Fibroblast of the aortic adventitia (primary cell): ENCODE data around the gene KNSTRN. TPM values are rescaled to one million over a fixed set of nuclear protein-coding genes. Genes with fewer than 3 reads are reported as not detected.
A peak's percentile ranks its signal among the peaks of the same experiment; 100 is the strongest.

ENCODE experiments used
- DNase-seq: peaks from one replicate; pipeline ENCODE4 v3.0.0-alpha.2; 2010; ENCODE audit warnings: low read depth
- H3K4me3 ChIP-seq: 2 replicates; pipeline ENCODE4 v1.5.1; 2011; ENCODE audit warnings: low read depth, mild to moderate bottlenecking, control low read depth, low read length, moderate library complexity
- total RNA-seq: library from RNA; depleted of rRNA; stranded (reverse); fragments of >200 nt; gene quantifications from 2 replicates; pipeline ENCODE4 v1.2.3, GENCODE V29; 2012; ENCODE audit warnings: low replicate concordance
- TF ChIP-seq, protein P1 (sequence below): IDR thresholded peaks from 2 replicates; pipeline ENCODE4 v1.5.1; 2011; ENCODE audit warnings: mild to moderate bottlenecking, low read length, control low read depth, inconsistent platforms; ENCODE audit not compliant: insufficient read depth

KNSTRN gene
- 24.5 and 44.1 TPM in 2 replicates for total RNA-seq

GRCh38 chr15:40382580-40383456 is at the start of gene KNSTRN:
Gene KNSTRN, plus strand, starts transcription at chr15:40382721. Its CDS starts 115 bp downstream, at chr15:40382836.
- peak; percentile 94 for DNase-seq
- H3K4me3 ChIP-seq: peak within 1 kb of the TSS; percentile 89
- TF ChIP-seq, protein P1, sequence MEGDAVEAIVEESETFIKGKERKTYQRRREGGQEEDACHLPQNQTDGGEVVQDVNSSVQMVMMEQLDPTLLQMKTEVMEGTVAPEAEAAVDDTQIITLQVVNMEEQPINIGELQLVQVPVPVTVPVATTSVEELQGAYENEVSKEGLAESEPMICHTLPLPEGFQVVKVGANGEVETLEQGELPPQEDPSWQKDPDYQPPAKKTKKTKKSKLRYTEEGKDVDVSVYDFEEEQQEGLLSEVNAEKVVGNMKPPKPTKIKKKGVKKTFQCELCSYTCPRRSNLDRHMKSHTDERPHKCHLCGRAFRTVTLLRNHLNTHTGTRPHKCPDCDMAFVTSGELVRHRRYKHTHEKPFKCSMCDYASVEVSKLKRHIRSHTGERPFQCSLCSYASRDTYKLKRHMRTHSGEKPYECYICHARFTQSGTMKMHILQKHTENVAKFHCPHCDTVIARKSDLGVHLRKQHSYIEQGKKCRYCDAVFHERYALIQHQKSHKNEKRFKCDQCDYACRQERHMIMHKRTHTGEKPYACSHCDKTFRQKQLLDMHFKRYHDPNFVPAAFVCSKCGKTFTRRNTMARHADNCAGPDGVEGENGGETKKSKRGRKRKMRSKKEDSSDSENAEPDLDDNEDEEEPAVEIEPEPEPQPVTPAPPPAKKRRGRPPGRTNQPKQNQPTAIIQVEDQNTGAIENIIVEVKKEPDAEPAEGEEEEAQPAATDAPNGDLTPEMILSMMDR: no peak

- no peak overlapping the region for H3K4me3 ChIP-seq
- TF ChIP-seq, protein P1: no peak
- peak; percentile 64 for DNase-seq
Observed at GRCh38 chr15:40333922-40334492, 48.5 kb upstream of the KNSTRN start.

- DNase-seq: no peak
- TF ChIP-seq, protein P1: no peak
- no peak overlapping the region for H3K4me3 ChIP-seq
Observed at GRCh38 chr15:40334541-40334940, 48.0 kb upstream of the KNSTRN start.

GRCh38 chr15:40334941-40335795 is 47.4 kb upstream of the KNSTRN start:
- no peak for DNase-seq
- TF ChIP-seq, protein P1: no peak

GRCh38 chr15:40335938-40336743 is 46.4 kb upstream of the KNSTRN start:
- no peak overlapping the region for H3K4me3 ChIP-seq
- DNase-seq: no peak
- TF ChIP-seq, protein P1: no peak

More at GRCh38 chr15:40334941-40335795, 47.4 kb upstream of the KNSTRN start:
- H3K4me3 ChIP-seq: no peak overlapping the region

DNA sequence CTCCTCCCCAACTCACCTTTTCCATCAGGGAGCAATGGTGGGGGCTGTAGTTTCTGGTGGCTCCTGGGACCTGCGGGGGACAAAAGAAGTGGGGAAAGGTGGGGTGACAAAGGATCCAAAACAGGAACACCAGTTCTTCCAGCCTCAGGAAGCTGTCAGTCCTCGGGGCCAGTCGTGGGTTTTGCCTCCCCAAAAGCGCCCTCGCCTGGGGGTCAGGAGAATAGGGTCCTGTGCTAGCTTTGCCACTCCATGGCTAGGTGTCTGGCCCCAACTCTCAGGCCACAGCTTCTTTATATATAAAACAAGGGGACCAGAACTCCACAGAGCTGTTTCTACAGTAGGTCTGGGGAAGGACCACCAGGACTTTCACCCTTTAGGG is 45.8 kb upstream of the KNSTRN start:
- no peak for DNase-seq
- no peak overlapping the region for H3K4me3 ChIP-seq
- TF ChIP-seq, protein P1: no peak
